ENCODE results near the gene MISP3.

The MISP3 gene

DNA sequence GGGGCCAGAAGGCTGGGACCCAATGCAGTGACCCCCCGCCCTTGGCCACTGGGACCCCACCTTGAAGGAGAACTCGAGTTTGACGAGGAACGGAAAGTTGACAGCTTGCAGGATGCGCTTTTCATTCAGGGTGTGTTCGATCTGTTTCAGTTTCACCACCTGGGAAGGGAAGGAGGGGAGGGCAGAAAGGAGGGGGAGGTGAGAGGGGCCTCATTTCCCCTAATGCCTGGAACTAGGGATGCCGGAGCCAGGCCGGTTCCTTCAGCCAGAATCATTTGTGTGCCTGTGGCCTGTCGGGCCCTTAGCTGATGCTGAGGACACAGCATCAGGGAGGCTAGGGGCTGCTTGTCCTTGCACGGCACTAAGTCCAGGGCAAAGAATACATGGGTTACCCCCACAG is 30.2 kb downstream of the MISP3 start:
- DNase-seq (ENCODE audit: low spot score) = no peak

DNA sequence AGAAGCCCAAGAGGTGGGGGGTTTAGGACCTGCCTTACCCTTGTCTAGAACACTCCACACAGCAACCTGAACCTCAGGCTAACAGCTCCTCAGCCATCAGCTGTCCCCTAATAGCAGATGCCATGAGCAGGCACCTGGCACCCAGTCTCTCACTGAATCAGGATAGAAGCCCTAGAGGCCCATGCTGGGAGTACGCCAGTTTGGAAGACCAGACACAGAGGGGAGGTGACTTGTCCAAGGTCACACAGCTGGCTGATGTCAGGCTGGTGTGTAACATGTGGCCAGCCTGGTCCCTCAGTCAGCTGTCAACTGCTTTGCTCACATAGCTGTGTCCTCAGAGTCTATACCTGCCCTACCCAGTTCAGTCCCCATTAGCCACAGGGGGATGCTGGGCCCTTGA is 30.7 kb downstream of the MISP3 start:
- no peak for DNase-seq (ENCODE audit: low spot score)

DNA sequence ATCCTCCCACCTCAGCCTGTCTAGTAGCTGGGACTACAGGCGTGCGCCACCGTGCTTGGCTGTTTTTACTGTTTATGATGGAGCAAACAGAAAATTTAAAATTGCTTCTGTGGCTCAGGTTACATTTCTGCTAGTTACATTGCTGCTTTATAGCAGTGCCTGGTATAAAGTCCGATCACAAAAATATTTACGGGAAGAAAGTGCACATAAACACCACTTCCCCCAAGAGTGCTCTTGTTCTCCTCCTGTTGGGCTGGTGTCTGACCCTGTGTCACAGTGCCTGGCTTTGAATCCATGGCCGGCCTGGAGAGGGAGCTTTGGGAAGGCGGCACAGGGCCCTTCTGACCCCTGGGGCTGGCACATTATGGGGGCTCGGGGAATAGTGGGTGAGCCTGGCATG is 33.1 kb downstream of the MISP3 start:
- DNase-seq (ENCODE audit: low spot score) = no peak

DNA sequence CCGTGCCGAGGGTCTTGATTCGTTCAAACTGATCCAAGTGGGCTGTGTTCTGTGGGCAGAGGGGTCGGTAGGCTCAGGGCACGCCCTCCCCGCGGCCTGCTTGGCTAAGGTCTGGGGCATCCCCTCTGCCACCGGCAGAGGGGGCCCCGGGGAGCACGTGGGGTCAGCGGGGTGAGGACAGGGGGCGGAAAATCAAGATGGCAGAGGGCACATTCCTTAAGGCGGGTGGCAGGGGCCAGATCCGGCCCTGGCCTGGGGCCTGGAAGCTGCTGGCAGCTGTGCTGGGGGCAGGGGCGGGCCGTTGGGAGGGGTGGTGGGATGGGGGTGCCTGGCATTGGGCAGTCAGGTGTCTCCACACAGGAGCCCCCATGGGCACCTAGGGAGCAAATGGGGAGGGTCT is 34.3 kb downstream of the MISP3 start:
- DNase-seq (ENCODE audit: low spot score) = no peak

DNA sequence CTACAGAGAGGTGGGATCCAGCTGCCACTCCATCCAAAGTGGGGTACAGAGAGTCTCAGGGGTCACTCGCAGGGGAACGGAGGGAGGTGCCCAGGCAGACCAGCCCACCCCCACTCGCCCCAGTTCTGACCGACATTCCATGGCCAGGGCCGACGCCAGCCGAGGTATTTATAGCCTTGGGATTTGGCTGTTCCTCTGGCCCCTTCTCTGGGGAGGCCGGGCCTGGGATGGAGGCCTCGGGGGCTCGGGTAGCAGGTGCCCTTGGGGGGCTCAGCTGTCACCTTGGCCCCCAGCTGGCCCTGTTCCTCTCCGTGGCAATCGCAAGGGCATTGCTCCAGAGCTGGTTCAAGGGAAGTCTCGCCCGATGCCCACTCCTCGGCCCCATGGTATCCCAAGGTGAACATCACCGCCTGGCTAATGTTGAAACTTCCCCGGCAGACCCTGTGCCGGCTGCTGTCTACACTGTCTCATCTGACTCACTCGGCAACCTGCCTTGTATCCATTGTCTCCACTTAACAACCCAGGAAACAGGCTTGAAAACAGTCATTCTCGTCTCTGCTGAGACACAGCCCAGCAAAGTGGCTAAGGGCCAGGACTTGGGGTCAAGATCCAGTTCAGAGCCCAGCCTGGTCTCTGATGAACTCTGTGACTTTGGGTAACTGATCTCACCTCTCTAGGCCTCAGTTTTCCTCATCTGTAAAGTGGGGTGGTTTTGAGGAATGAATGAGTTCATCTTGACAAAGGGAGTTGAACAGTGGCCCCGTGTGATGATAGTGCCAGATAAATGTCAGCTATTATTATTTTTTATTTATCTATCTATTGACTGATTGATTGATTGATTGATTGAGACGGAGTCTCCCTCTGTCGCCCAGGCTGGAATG is 35.2 kb downstream of the MISP3 start:
- no peak for DNase-seq (ENCODE audit: low spot score)

DNA sequence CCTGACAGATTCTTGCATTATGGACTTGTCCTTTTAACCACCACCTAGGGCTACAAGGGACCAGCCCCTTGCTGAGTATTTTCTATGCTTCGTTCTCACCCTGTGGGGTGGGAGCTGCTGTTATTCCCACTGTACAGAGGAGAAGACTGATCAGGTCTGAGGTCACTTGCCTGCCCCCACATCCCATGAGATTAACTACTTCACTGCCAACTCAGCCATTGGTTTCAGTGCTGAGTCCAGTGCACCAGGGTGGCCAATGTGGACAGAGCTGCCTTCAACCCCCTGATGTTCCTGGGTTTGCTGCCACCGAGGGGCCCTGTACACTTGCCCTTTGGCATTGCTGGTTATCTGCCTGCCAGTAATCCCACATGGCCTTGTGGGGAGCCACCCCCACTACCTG is 38.1 kb downstream of the MISP3 start:
- no peak for DNase-seq (ENCODE audit: low spot score)

DNA sequence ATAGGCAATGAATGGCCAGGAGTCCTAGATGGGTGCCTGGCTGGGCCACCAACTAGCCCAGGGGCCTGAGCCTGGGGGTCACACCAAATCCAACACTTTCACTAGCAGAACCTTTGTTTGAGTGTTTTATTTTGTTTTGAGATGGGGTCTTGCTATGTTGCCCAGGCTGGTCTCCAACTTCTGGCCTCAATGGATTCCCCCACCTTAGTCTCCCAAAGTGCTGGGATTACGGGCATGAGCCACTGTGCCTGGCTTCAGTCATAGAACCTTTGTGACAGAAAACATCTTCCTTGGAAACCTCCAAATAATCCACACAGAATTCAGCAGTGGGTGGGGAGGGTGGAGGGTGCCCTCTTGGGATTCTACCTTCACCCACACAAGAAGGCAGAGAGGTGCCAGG is 38.9 kb downstream of the MISP3 start:
- no peak for DNase-seq (ENCODE audit: low spot score)

DNA sequence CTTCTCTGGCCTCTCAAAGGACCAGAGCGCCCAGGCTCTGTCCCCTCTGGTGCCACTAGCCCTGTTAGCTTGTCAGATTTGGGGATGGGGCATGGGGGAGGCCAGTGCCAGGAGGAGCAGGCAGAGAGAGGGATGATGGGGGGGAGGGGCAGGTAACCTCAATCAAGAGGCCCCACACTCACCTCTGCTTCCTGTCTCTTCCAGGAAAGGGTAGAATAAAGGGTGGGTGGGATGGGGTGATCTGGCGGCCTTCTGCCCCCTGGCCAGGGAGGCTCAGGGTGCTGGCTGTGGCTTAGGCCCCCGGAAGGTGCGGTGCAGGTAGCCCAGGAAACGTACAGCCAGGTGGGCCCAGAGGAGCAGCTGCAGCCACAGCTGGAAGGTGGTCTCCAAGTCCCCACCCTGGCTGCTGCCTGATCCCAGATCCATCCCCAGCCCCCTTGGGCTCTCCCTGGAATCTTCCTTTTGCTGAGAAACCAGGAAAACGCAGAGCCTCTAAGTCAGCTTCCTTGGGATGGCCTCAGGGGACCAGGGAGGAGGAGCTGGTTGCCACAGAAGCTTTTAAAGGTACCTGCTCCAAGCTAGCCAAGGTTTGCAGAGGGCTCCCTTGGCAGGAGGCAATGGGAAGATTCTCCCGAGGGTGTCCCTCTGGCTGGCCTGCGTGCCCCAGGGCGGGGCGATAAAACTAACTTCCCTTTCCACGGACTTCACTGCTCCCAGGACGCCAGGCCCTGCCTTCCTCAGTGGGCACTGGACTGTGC is 39.6 kb downstream of the MISP3 start:
- DNase-seq (ENCODE audit: low spot score) = no peak

DNA sequence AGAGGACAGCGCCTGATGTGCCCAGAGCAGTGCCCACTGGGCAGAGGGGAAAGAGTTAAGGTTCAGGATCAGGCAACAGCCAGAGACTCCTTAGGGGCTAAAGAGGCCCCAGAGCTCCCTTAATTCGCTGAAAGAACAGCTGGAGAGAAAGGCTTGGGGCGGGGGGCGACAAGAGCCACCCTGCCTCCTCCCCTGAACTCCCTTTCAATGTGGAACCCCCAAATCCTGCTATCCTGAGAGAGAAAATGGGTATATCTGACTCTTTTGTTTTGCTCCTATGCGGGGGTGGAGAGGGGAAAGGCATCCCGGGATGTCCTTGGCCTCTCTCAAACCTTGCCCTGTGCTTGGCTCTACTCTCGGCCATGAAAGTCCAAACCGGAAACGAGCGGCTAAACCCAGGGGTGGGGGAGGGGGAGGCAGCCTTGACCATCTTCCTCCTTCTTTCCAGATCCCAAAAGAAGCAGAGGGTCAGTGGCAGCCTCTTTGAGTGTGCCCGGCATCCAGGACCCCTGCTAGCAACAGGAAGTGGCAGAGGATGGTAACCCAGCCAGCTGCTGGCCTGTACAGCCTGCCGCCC is 40.3 kb downstream of the MISP3 start:
- DNase-seq (ENCODE audit: low spot score) = no peak

DNA sequence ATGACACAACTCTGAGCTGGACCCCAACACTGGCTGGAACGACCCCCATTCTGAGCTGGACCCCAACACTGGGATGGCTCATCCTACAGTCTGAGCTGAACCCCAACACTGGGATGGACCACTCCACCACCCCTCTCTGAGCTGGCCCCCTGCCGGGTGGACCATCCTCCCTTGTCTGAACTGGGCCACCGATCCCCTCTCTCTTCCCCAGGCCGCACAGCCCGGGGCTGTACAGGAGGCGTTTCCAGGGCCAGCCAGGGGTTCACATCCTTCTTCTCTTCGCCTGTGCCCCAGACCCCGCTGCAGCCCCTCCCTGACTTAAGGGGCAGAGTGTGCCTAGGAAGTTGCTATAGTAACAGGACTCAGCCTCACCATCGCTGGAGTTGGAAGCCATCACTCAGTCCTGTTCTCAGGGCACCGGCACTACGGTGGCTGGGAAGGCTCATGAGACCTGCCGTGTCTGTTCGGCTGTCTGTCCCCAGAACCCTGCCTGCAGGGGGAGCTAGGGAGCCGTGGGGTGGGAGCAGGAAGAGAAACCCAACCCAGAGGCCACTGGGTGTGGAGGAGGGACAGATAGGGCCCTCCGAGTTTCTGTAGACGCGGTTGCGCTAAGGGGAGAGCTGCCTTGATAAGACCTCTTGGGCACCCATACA is 41.3 kb downstream of the MISP3 start:
- no peak for DNase-seq (ENCODE audit: low spot score)

DNA sequence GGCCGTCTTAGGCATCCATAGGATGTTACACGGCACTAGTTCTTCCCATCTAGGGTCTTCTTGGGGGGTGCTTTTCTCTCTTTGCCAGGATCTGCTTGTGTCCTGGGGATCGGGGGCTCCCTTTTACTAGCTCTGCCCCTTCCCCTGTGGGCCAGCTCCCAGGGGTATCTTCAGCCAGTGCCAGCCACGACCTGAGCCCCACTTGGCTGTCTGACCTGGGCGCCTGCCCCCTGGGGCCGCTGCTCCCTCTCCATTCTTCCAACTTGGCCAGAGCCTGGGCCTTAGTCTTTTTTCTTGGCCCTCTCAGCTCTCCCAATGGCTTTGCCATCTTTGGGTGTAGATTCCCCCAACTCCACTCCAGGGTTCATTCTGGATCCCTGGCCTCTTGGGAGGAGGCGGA is 41.9 kb downstream of the MISP3 start:
- DNase-seq (ENCODE audit: low spot score) = no peak

DNA sequence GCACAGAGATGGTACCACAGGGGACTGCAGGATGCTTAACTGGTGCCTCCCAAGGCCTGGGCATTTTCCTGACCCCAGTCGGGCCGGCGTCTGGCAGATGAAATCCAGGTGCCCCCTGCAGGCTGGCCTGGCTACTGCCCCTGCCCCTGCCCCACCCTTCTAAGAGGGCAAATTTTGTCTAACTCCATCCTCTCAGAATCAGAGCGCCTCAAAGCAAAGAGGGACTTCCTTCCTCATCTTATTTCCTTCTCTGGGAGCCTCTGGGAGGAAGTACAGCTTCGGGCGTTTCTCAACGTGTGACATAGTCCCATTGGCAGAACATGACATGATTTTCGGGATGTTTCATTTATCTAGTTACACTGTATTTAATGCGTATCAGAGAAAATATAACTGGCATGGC is 42.3 kb downstream of the MISP3 start:
- DNase-seq (ENCODE audit: low spot score) = peak; percentile 66

DNA sequence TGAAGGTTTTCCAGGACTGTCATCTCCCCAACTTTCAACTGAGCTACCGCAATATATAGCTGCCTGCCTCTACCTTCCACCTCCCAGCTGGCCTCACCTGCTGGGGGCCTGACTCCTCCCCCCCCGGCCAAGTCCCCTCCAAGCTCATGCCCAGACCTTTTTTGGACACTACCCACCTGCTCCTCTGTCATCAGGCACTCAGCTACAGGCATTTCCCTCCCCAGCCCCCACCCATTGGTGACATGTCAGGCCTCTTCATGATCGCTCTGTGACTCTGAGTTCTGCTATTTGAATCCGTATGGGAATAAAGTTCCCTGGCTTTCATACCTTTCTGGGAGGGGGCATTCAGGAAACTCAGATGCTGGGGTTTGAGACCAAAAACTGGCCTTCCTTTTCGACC is 43.2 kb downstream of the MISP3 start:
- DNase-seq (ENCODE audit: low spot score) = no peak

DNA sequence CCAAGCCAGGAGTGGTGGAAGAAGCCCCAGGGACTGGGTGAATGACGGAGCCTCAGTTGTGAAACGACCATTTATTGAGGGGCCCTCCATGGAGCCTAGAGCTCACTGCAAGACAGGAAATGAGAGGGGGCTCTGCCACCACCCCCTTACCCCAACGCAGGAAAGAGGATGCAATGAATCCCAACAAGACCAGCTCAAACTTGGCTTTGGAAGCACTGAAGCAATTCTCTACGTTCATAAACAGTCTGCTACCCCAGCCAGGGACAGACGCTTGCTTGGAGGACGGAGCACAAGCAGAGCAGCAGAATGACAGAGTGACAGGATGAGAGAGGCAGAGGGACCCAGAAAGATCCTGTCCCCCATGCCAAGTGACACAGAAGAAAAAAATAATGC is 43.9 kb downstream of the MISP3 start:
- no peak for DNase-seq (ENCODE audit: low spot score)

DNA sequence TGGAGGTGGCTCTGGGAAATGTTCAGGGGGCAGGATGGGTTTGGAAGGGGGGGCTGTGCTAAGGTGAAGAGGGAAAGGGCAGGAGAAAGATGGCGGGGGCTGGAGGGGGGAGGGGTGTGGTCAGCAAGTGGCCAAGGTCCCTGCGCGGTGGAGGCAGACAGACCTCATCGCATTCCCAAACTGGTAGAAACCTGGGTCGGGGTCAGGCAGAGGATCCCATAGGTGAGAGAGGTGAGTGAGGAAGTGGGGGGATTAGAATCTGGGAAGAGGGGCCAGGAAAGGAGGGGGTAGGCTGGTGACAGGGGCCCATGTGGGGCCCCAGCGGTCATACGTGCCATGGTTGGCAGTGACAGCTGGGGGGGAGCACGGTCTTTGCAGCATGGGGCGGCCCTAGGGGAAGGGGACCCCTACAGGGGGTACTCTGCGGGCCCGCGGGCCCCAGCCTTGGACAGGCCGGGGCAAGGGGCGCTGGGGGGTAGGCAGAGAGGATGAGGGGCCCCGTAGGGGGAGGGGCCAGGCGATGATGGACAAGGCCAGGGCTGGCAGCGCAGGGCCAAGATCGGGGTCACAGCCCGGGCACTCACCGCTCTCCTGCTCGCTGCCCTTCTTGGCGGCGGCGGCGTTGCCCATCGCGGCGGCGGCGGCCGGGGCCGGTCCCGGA is 44.5 kb downstream of the MISP3 start:
- peak; percentile 41 for DNase-seq (ENCODE audit: low spot score)

DNA sequence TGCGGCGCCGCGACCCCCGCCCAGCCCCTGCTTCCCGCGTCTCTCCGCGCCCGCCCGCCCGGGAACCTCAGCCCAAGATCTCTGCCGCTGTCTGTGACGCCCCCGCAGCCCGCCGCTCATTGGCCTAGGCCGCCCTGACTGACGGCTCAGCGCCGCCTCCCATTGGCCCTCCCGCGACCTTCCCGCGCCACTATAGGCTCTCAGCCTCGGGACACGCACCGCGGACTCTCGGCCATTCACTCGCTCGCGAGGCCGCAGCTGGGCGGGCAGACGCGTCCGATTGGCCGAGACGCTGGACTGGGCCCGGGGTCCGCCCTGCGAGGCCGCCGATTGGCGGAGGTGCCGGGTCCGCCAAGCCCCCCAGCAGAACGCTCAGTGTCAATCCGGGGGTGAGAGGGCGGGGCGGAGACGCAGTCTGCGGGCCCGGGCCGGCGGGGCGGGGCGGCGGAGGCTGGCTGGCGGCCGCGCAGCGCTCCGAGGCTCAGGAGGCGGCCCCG is 45.1 kb downstream of the MISP3 start, which contains the start of gene PRKACA:
PRKACA (minus strand) TSS at position 95 of the 497 bp plus-strand sequence. CDS start 215 bp downstream, outside the sequence.
- peak; percentile 99 for DNase-seq (ENCODE audit: low spot score)

DNA sequence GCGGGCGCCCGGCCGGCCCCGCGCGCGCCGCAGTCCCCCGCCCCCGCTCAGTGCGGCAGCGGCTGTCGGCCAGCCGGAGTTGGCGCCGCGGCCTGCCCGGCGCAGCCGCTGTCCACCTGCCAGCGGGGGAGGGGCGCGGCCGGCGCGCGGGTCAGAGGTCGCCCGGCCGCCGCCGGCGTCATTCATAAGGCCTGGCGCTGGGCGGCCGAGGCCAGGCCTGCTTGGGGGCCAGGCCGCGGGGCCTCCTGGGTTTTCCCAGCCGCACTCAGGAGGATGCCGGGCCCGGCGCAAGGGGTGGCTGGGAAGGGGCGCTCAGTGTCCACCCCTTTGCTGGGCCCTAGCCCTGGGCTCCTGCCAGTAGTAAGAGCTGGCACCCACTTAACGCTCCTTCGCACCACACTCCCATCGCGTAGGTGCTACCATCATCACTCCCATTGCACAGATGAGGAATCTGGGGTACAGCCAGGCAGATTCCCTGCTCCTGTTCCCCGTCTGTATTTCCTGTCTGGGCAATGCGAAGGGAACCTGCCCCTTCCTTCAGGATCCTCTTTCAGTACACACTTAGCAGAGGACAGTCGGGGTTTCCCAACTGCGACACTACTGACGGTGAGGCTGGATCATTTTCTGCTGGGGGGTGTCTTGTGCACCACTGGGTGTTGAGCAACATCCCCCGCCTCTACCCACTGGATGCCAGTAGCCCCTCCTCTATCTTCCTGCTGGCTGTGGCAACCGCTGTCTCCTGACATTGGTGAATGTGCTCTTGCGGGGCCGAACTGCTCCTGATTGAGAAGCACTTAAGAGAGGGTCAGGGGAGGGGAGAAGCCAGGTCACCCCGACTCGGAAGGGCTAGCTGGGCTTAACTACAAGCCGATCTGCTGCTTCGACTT is 45.8 kb downstream of the MISP3 start:
- DNase-seq (ENCODE audit: low spot score) = no peak

DNA sequence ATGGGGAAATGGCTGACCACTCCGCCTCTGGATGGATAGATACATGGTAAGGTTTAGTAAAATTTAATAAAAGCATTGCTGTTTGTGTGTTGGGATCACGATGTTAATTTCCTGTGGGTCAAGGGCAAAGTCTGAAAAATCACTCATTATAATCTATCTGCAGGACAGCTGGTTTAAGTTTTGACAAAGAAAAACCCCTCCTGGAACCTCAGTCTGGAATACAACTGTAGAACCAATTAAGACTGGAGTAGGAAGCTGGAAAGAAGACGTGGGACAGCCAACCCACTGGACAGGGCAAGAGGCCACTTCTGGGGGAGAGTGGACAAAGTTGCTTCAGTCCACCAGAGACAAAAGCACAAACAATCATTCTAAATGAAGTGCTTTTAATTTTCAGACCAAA is 46.6 kb downstream of the MISP3 start:
- no peak for DNase-seq (ENCODE audit: low spot score)

DNA sequence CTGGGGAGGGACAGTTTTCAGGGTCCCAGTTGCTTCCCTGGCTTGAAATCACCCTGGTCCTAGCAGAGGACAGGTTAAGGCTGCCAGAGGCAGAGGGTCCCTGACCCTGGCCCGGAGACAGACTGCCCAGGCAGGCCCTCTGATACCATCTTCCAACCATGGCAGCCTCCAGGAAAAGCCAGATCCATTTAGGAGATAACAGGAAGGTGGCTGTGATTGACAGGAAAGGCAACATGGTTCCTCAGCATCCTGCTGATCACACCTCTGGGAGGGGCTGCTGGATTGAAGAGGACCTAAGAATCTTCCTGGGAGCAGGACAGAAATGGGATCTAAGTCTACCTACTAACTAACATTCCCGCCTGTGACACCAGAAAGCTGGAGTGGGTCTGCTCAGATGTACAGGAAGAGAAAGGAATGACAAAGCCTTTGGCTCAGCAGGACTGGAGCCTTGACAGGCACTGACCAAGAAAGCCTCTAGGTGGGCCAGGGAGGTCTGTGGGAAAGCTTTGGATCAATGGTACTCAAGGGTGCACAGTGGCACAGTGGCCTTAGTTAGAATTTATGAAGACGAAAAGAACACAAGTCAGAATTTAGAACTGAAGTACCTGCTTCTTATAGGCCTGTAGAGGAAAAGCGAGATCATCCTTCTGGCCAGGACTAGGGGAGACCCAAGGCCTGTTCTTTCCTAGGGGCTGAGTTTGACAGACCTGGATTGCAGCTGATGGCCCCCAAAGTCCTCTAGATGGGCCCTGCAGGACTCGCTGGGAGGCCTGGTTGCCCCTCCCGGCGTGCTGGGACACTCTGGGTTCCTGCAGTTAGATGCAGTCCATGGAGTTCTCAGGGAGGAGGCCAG is 47.3 kb downstream of the MISP3 start:
- no peak for DNase-seq (ENCODE audit: low spot score)

DNA sequence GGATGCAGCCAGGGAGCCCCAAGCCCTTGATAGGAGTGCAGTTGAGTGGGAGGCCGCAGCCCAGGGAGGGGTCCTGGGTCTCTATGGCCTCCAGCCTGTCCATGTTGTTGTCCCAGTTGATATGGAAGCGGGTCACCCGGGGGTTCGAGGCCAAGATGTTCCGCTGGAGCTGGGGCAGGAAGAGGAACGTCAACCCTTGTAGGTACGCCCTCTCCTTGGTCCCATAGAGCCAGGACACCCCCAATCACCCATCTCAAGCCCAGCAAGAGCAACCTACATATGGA is 47.9 kb downstream of the MISP3 start:
- DNase-seq (ENCODE audit: low spot score) = no peak

Measured in iPS-NIHi11 (cell line).